ENCODE data around the gene CALR3. TPM values are rescaled to one million over a fixed set of nuclear protein-coding genes. Genes with fewer than 3 reads are reported as not detected.
"Not testable (repeated sequence)": the region's sequence is repeated elsewhere in the genome, so short reads cannot be mapped to it uniquely, and the experiment has no call there.

CALR3 gene
- total RNA-seq, 1 donor from 2014 or later: not detected

GRCh38 chr19:16508546-16508945 lies 12.6 kb upstream of the CALR3 start:
- intact Hi-C loops (cut with DNase I): no loop called here
- no peak for DNase-seq (ENCODE audit: low spot score)

GRCh38 chr19:16506961-16507360 lies 11.0 kb upstream of the CALR3 start:
- no peak for DNase-seq (ENCODE audit: low spot score)
- intact Hi-C loops (cut with DNase I): no loop called here

GRCh38 chr19:16506161-16506560 lies 10.2 kb upstream of the CALR3 start:
- intact Hi-C loops (cut with DNase I); DNase-seq (ENCODE audit: low spot score): not testable (repeated sequence)

- no peak for DNase-seq (ENCODE audit: low spot score)
- intact Hi-C loops (cut with DNase I): no loop called here
Observed at GRCh38 chr19:16504271-16504670, 8.3 kb upstream of the CALR3 start.

GRCh38 chr19:16497837-16498236 lies 1.9 kb upstream of the CALR3 start:
- intact Hi-C loops (cut with DNase I): loop anchor here (5.0 kb wide), 1 partner anchor 44 kb away; the partner anchor contains the start of gene CHERP

GRCh38 chr19:16497042-16497441 lies 1.1 kb upstream of the CALR3 start:
- no peak for DNase-seq (ENCODE audit: low spot score)
- intact Hi-C loops (cut with DNase I): loop anchor here (5.0 kb wide), 1 partner anchor 45 kb away; the partner anchor contains the start of gene CHERP

More at GRCh38 chr19:16497837-16498236, 1.9 kb upstream of the CALR3 start:
- no peak for DNase-seq (ENCODE audit: low spot score)

GRCh38 chr19:16496613-16496983 lies 631 bp upstream of the CALR3 start:
- no peak for DNase-seq (ENCODE audit: low spot score)
- intact Hi-C loops (cut with DNase I): loop anchor here (1.0 to 5.0 kb wide), 2 partner anchors 24 to 46 kb away; partner anchors contain the start of gene CHERP

- intact Hi-C loops (cut with DNase I); DNase-seq (ENCODE audit: low spot score): not testable (repeated sequence)
Observed at GRCh38 chr19:16486476-16486875, 9.5 kb downstream of the CALR3 start.

GRCh38 chr19:16482745-16483144 lies 13.2 kb downstream of the CALR3 start:
- DNase-seq (ENCODE audit: low spot score): no peak

GRCh38 chr19:16477311-16477710 lies 18.7 kb downstream of the CALR3 start:
- DNase-seq (ENCODE audit: low spot score): no peak
- intact Hi-C loops (cut with DNase I): no loop called here

More at GRCh38 chr19:16482745-16483144, 13.2 kb downstream of the CALR3 start:
- intact Hi-C loops (cut with DNase I): no loop called here

GRCh38 chr19:16476401-16476800 lies 19.6 kb downstream of the CALR3 start:
- intact Hi-C loops (cut with DNase I): no loop called here
- no peak for DNase-seq (ENCODE audit: low spot score)

GRCh38 chr19:16473875-16474392 lies 22.0 kb downstream of the CALR3 start:
- no peak for DNase-seq (ENCODE audit: low spot score)

GRCh38 chr19:16472992-16473391 lies 23.0 kb downstream of the CALR3 start:
- DNase-seq (ENCODE audit: low spot score): no peak
- intact Hi-C loops (cut with DNase I): loop anchor here (1.0 kb wide), 1 partner anchor 23 kb away; the partner anchor contains the start of genes C19orf44 and CALR3

More at GRCh38 chr19:16473875-16474392, 22.0 kb downstream of the CALR3 start:
- intact Hi-C loops (cut with DNase I): no loop called here

GRCh38 chr19:16472559-16472899 lies 23.4 kb downstream of the CALR3 start:
- intact Hi-C loops (cut with DNase I): loop anchor here (1.0 kb wide), 1 partner anchor 24 kb away; the partner anchor contains the start of genes C19orf44 and CALR3

GRCh38 chr19:16470911-16471811 lies 24.8 kb downstream of the CALR3 start:
- no peak for DNase-seq (ENCODE audit: low spot score)
- intact Hi-C loops (cut with DNase I): no loop called here

More at GRCh38 chr19:16472559-16472899, 23.4 kb downstream of the CALR3 start:
- not testable (repeated sequence) for DNase-seq (ENCODE audit: low spot score)

- no peak for DNase-seq (ENCODE audit: low spot score)
- intact Hi-C loops (cut with DNase I): no loop called here
Observed at GRCh38 chr19:16470541-16470910, 25.4 kb downstream of the CALR3 start.

GRCh38 chr19:16467581-16467980 lies 28.4 kb downstream of the CALR3 start:
- DNase-seq (ENCODE audit: low spot score): no peak
- intact Hi-C loops (cut with DNase I): no loop called here

- DNase-seq (ENCODE audit: low spot score); intact Hi-C loops (cut with DNase I): not testable (repeated sequence)
Observed at GRCh38 chr19:16466802-16467427, 29.1 kb downstream of the CALR3 start.

- intact Hi-C loops (cut with DNase I): loop anchor here (2.0 kb wide), 1 partner anchor 18 kb away; no protein-coding TSS in a partner anchor
- no peak for DNase-seq (ENCODE audit: low spot score)
Observed at GRCh38 chr19:16465239-16465638, 30.7 kb downstream of the CALR3 start.

GRCh38 chr19:16463991-16464575 lies 31.9 kb downstream of the CALR3 start:
- intact Hi-C loops (cut with DNase I): loop anchor here (2.0 kb wide), 1 partner anchor 17 kb away; no protein-coding TSS in a partner anchor

More at GRCh38 chr19:16463991-16464575, 31.9 kb downstream of the CALR3 start:
- no peak for DNase-seq (ENCODE audit: low spot score)

Data from cardiac septum (tissue), 1 donor.